Sigmoid colon (tissue), 4 donors: ENCODE measurements around the gene ZNHIT2.

Experiments
- POLR2A ChIP-seq, 2 donors: fragments of 450-650 bp; IDR thresholded peaks; one replicate each; pipeline ENCODE4 v1.6.1; 2016; ENCODE audit warnings: antibody characterized with exemption in 2 of 2, mild to moderate bottlenecking in 2 of 2, moderate library complexity in 2 of 2
- POLR2AphosphoS5 ChIP-seq, 4 donors: sonication (generic); formaldehyde crosslinking; IDR thresholded peaks; one replicate each; pipeline ENCODE4 v1.6.1; 2017; ENCODE audit warnings: antibody characterized with exemption in 4 of 4
- TF ChIP-seq, protein P1 (sequence below), 4 experiments: fragments of 450-650 bp in 3 of 4; fragments of 200-600 bp in 1 of 4; IDR thresholded peaks; one replicate each; pipeline ENCODE4 v1.5.1; 2016 to 2019; ENCODE audit warnings: antibody characterized with exemption in 4 of 4, mild to moderate bottlenecking in 3 of 4, moderate library complexity in 2 of 4

DNA sequence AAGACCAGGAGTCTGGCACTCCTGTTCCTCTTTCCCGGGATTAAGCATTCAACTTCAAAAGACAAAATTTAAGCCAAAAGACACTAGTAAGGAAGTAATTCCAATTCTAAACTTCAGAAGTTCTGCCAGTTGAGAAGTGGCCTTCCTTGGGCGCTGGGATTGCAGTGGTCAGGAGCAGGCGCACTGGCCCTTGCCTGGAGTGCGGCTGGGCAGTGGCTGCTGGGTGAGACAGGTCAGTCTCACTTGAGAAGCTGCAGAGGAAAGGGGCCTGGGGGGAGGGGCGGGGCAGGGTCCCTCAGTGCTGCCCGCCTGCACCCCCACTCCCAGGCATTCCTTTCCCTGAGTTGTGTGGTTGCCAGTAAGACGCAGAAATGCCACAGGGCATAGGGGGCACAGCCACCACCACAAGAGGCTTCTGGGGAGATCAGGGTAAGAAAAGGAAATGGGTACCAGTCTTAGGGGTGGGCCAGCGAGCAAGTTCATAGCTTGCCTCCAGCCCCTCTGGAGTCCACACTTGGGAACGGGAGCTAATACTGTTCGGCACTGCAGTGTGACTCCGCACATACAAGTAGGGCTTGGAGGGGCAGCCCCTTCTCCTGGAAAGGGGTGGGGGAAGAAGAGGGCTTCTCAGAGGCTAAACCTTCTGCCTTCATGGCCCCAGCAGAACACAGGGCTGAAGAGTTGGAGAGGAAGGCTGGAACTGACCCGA, 10.1 kb upstream of the ZNHIT2 start:
- TF ChIP-seq POLR2AphosphoS5 (IDR thresholded peaks at IDR 0.05) (no peak), POLR2A (IDR thresholded peaks at IDR 0.05) (no peak)
- TF ChIP-seq, protein P1, sequence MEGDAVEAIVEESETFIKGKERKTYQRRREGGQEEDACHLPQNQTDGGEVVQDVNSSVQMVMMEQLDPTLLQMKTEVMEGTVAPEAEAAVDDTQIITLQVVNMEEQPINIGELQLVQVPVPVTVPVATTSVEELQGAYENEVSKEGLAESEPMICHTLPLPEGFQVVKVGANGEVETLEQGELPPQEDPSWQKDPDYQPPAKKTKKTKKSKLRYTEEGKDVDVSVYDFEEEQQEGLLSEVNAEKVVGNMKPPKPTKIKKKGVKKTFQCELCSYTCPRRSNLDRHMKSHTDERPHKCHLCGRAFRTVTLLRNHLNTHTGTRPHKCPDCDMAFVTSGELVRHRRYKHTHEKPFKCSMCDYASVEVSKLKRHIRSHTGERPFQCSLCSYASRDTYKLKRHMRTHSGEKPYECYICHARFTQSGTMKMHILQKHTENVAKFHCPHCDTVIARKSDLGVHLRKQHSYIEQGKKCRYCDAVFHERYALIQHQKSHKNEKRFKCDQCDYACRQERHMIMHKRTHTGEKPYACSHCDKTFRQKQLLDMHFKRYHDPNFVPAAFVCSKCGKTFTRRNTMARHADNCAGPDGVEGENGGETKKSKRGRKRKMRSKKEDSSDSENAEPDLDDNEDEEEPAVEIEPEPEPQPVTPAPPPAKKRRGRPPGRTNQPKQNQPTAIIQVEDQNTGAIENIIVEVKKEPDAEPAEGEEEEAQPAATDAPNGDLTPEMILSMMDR (IDR thresholded peaks at IDR 0.05): no peak
